ENCODE results near the gene SERTAD2. TPM values are rescaled to one million over a fixed set of nuclear protein-coding genes. Genes with fewer than 3 reads are reported as not detected.
A peak's percentile ranks its signal among the peaks of the same experiment; 100 is the strongest.

Gene SERTAD2
- total RNA-seq, 1 donor from 2014 or later, result 13.6 TPM

- intact Hi-C loops (cut with DNase I), result no loop called here
- DNase-seq (ENCODE audit: missing footprints) (no peak), ATAC-seq (no peak)
Observed at GRCh38 chr2:64622443-64623241, 31.1 kb downstream of the SERTAD2 start.

- no peak for DNase-seq (ENCODE audit: missing footprints)
- intact Hi-C loops (cut with DNase I), result no loop called here
- ATAC-seq, result no peak
Observed at GRCh38 chr2:64620661-64621060, 33.1 kb downstream of the SERTAD2 start.

- ATAC-seq, result no peak
- DNase-seq (ENCODE audit: missing footprints), result no peak
- intact Hi-C loops (cut with DNase I), result no loop called here
Observed at GRCh38 chr2:64617631-64618151, 36.0 kb downstream of the SERTAD2 start.

DNA sequence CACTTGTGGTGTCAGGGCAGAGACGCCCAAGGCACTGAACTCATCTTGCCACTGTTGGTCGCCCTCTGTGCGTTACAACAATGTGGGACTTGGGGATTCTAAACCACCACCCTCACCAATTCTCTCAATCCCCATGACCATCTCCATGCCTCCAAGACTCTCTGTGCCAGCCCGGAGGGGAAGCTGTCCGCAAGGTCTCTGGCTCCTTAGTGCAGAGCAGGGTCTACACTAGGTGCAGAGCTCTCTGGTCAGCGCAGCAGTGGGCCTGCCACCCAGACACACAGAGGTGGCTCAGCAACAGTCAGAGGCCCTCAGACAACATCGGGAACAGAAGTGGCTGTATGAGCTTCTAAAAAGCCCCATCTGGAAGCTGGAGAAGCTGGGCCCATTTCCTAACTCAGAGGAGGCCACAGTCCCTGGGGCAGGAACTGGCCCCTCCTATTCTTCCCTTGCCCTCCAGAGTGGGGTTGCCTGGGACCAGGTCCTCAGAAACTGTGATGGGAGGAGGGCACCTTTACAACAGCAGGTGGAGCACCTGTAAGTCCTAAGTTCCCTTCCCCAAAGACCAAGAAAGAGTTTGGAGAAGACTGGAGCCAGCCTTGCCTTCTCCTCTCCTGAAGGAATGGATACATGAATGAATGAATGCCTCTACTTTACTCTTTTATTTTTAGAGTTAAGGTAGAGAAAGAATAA lies 37.7 kb downstream of the SERTAD2 start:
- no peak for DNase-seq (ENCODE audit: missing footprints)
- no peak for ATAC-seq

GRCh38 chr2:64615192-64615763 lies 38.4 kb downstream of the SERTAD2 start:
- intact Hi-C loops (cut with DNase I), result no loop called here
- DNase-seq (ENCODE audit: missing footprints), result no peak
- no peak for ATAC-seq

More for the DNA sequence above, 37.7 kb downstream of the SERTAD2 start:
- intact Hi-C loops (cut with DNase I), result no loop called here

DNA sequence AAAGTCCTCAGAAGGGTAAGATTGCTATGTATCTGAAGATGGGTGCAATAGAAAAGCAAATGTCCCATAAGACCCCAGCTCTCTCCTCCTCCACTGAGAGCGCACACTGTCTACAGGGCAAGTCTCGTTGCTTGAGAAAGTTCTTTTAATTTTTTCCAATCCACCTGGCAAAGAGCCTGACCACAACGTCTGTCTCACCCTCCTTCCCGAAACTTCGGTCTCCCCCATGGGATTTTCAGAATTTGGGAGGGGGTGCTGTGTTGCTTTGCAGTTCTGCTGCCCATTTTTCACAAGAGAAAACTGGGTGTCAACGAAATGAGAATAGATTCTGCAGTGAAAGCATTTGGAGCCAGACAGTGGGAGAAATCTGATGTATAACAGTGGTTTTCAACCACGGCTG lies 40.4 kb downstream of the SERTAD2 start:
- intact Hi-C loops (cut with DNase I), result no loop called here
- no peak for DNase-seq (ENCODE audit: missing footprints)
- ATAC-seq, result no peak

DNA sequence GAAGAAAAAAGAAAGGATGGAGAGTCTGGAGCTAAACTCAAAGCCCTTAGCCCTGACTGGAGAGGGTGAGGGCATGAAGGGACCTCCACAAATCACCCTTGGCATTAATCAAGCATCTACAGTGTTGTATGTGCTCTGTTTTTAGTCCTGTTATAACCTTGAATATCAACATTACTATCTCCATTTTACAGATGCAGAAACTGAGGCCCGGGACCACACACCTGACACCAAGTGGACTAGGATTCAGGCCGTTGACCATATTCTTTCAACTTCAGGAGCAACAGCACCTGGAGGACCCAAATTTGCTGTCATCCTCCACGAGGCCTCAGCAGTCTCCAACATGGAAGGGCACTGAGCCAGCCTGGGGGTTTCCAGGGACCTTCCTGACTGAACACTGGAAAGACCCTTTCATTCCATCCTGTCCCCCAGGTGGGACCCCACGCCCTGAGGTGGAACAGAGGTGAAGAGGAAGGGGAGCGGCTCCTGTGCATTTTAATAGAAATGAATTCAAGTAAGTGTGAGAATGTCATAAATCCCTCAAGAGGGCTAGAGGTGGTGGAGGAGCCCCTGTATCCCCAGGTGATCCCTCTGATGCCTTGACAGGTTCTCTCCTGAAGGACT lies 41.0 kb downstream of the SERTAD2 start:
- no peak for DNase-seq (ENCODE audit: missing footprints)
- no peak for ATAC-seq
- intact Hi-C loops (cut with DNase I), result no loop called here

- intact Hi-C loops (cut with DNase I), result no loop called here
- DNase-seq (ENCODE audit: missing footprints) (no peak), ATAC-seq (no peak)
Observed at GRCh38 chr2:64610316-64610855, 43.3 kb downstream of the SERTAD2 start.

DNA sequence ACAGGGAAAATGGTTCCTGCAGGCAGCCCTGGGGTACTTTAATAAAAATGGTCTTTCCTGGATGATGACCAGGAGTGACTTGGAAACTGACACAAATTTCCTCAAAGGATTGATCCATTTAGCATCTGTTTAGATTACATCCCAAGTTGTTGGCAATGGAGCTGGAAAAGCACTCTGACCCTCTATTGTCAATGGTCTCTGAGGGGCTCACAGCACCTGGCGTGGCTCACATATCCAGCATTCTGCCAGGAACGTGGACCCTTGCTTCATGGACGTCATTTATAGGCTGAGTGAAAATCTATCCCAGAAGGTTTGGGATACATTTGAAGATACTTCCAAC lies 43.8 kb downstream of the SERTAD2 start:
- ATAC-seq (no peak), DNase-seq (ENCODE audit: missing footprints) (no peak)
- intact Hi-C loops (cut with DNase I), result loop anchor here (5.0 kb wide), 1 partner anchor 37 kb away; no protein-coding TSS in a partner anchor

DNA sequence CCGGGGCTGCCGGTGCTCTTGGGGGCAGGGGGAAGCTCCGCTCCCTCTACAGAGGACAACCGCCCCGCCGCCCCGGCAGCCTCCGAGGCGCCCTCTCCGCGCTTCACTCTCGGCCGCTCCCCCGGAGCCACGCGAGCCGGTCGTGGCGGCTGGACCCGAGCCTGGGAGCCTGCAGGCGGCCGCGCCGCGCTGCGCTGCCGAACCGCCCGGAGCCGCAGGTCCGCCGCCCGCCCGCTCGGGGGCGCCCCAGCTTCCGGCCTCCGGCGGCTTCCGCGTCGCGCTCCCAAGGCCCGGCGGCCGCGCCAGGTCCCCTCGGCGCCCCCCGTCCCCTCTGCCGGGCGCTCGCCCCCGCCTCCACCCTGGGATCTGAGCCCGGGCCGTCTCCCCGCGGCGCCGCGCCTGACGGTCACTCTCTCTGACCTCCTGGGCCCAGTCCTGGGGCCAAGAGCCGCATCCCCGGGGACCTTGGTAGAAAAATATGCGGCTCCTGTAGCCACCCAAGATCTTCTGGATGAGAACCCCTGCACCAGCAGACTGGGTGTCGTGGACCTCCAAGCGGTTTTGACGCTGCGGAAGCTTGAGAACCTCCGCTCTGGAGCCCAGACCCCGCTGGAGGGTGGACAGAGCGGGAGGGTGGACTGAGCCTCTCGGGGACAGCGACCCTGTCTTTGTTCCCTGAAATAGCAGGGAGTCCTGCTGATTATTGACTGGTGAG lies 44.3 kb downstream of the SERTAD2 start:
- intact Hi-C loops (cut with DNase I), result loop anchor here (5.0 kb wide), 1 partner anchor 38 kb away; no protein-coding TSS in a partner anchor

GRCh38 chr2:64608867-64609226 lies 44.9 kb downstream of the SERTAD2 start:
- DNase-seq (ENCODE audit: missing footprints), result no peak
- intact Hi-C loops (cut with DNase I), result loop anchor here (5.0 kb wide), 1 partner anchor 38 kb away; no protein-coding TSS in a partner anchor
- peak; percentile 14 for ATAC-seq

More for the DNA sequence above, 44.3 kb downstream of the SERTAD2 start:
- DNase-seq (ENCODE audit: missing footprints), result peak; percentile 88
- peak; percentile 73 for ATAC-seq

GRCh38 chr2:64607381-64608304 lies 46.1 kb downstream of the SERTAD2 start:
- ATAC-seq (no peak), DNase-seq (ENCODE audit: missing footprints) (no peak)
- intact Hi-C loops (cut with DNase I), result loop anchor here (5.0 kb wide), 1 partner anchor 40 kb away; no protein-coding TSS in a partner anchor

DNA sequence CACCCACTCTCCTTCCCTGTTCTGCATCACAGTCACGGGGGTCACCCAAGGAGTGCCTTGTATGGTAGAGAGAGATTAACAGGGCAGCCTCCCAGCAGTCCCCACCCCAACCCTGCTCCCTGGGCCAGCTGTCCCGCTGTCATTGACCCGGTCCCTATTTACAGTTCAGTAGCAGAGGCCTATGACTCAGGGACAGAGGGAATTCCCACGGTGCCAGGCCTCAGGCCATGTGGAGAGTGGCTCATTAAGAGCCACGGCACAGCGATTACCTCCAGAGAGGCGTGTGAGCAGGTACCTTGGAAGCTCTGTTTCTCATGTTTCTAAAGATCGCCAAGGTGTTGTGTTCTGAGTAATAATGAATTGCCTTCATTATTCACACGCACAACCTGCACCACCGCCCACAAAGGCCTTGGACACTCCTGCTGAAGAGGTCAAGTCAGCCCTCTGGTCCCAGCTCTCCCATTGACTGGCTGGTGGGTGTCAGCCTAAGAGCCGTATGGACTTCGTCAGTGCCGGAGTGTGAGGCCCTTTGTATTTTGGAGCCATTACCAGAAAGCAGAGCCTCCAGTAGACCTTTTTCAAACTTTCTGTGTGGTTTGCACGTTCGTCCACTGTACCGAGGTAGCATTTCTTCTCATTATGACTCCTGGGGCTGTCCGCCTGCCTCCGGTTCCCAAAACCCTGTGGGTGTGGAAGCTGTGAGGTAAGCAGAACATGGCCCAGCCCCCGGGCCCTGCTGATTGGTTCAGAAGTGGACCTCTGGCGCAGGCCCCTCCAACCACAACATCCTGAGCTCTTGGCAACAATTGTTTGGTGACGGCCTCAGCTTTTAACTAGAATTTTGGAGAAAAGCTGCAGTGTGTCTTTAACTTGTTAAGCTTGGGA lies 47.0 kb downstream of the SERTAD2 start:
- DNase-seq (ENCODE audit: missing footprints), result peak; percentile 94
- ATAC-seq, result peak; percentile 93
- intact Hi-C loops (cut with DNase I), result loop anchor here (5.0 kb wide), 1 partner anchor 41 kb away; no protein-coding TSS in a partner anchor

DNA sequence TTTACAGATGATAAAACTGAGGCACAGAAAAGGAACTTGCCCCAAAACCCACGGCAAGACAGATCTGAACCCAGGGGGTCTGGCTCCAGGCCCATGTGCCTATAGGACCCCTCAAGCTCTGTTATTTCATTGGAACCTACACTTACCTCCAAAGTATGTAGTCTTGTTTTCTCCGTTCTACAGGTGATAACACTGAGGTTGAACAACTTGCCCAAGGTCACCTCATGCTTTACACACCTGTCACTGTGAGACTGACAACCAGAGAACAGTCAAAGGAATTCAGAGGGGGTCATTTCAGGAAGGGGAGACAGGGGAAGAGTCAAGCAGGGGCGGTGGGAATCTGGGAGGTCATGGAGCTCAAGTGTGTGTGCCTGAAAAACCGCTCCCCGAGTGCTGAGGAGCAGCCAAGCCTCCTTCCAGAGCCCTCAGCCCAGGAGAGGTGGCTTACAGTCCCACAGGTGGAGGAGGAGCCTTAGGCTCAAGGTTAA lies 47.7 kb downstream of the SERTAD2 start:
- ATAC-seq (no peak), DNase-seq (ENCODE audit: missing footprints) (no peak)
- intact Hi-C loops (cut with DNase I), result loop anchor here (5.0 kb wide), 1 partner anchor 41 kb away; no protein-coding TSS in a partner anchor

DNA sequence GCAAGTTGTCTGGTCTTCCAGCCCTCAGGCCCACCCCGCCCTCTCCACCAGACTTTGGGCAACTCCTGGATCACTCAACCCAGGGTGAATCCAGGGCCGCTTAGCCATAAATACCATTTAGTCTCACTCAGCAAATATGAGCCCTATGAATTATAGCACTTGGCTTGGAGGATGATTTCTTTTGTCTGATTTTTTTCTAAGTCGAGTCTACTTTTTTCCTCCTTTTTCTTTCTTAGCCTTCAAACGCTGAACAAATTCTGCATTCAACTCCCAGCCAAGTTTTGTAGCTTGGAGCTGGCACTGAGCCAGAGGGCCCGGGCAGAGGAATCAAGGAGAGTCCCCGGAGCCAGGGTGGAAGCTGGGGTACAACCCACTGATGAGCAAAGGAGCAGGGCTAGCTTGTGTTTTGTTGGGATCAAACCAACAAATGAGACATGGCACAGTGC lies 48.7 kb downstream of the SERTAD2 start:
- intact Hi-C loops (cut with DNase I), result loop anchor here (5.0 kb wide), 1 partner anchor 42 kb away; no protein-coding TSS in a partner anchor
- DNase-seq (ENCODE audit: missing footprints) (no peak), ATAC-seq (no peak)

DNA sequence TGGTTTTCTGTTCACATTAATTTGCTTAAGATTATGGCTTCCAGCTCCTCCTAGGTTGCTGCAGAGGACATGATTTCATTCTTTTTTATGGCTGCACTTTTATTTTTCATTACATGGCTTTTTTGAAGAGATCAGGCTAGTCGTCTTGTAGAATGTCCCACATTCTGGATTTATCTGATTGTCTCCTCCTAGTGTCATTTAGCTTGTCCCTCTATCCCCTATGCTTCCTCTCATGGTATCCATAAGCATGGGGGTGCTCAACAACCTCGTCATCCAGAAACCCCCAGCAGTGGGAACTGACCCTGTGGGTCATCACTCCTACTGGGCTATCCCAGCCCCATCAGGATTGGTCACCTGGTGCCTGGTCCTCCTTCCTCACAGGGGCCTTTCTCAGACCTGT lies 49.6 kb downstream of the SERTAD2 start:
- intact Hi-C loops (cut with DNase I), result no loop called here
- ATAC-seq, result no peak

More for the DNA sequence above, 49.6 kb downstream of the SERTAD2 start:
- no peak for DNase-seq (ENCODE audit: missing footprints)

All from Right ventricle myocardium inferior (tissue), 1 donor.